Vagina (tissue), 2 donors: ENCODE measurements around the gene PDZD7. TPM values are rescaled to one million over a fixed set of nuclear protein-coding genes. Genes with fewer than 3 reads are reported as not detected.

Source experiments
- DNase-seq, 2 donors: peaks; one replicate each; pipeline ENCODE4 v3.0.0-alpha.2; 2017; ENCODE audit errors: extremely low spot score in 2 of 2
- H3K27ac ChIP-seq: fragments of 200-600 bp; sonication (generic); one replicate; pipeline ENCODE4 v1.5.1; 2019
- H3K27me3 ChIP-seq: fragments of 200-600 bp; sonication (generic); one replicate; pipeline ENCODE4 v1.5.1; 2019
- H3K36me3 ChIP-seq, 2 donors: fragments of 200-600 bp; sonication (generic); one replicate each; pipeline ENCODE4 v1.5.1; 2017 to 2019
- H3K4me1 ChIP-seq: fragments of 200-600 bp; sonication (generic); one replicate; pipeline ENCODE4 v1.5.1; 2019
- H3K4me3 ChIP-seq, 2 donors: fragments of 200-600 bp; sonication (generic); 1 replicate in 1 of 2; 2 replicates in 1 of 2; pipeline ENCODE4 v1.5.1; 2016 to 2019
- H3K9me3 ChIP-seq: fragments of 200-600 bp; sonication (generic); one replicate; pipeline ENCODE4 v1.5.1; 2019
- POLR2A ChIP-seq, 2 donors: fragments of 450-650 bp; IDR thresholded peaks; one replicate each; pipeline ENCODE4 v1.6.1; 2017; ENCODE audit warnings: antibody characterized with exemption in 2 of 2, mild to moderate bottlenecking in 2 of 2, moderate library complexity in 2 of 2
- POLR2AphosphoS5 ChIP-seq, 2 donors: sonication (generic); formaldehyde crosslinking; IDR thresholded peaks; one replicate each; pipeline ENCODE4 v1.9.0; 2017; ENCODE audit warnings: antibody characterized with exemption in 2 of 2, mild to moderate bottlenecking in 2 of 2, low read depth in 1 of 2; ENCODE audit not compliant: insufficient read depth in 1 of 2
- intact Hi-C: fragments of 100-400 bp; cut with DNase I; formaldehyde crosslinking; loops from one replicate; pipeline ENCODE4 v1.15.1; 2023
- total RNA-seq: library from RNA; depleted of rRNA; stranded (reverse); fragments of >200 nt; gene quantifications from one replicate; pipeline ENCODE4 v1.2.3, GENCODE V29; 2016
- TF ChIP-seq, protein P1 (sequence below), 3 experiments: fragments of 450-650 bp in 2 of 3; fragments of 200-600 bp in 1 of 3; sonication (generic) in 1 of 3; IDR thresholded peaks; one replicate each; pipeline ENCODE4 v1.5.1; 2017 to 2019; ENCODE audit warnings: antibody characterized with exemption in 3 of 3, mild to moderate bottlenecking in 2 of 3, moderate library complexity in 2 of 3

Gene PDZD7
- total RNA-seq, 1 donor from 2014 or later = 1.5 TPM

DNA sequence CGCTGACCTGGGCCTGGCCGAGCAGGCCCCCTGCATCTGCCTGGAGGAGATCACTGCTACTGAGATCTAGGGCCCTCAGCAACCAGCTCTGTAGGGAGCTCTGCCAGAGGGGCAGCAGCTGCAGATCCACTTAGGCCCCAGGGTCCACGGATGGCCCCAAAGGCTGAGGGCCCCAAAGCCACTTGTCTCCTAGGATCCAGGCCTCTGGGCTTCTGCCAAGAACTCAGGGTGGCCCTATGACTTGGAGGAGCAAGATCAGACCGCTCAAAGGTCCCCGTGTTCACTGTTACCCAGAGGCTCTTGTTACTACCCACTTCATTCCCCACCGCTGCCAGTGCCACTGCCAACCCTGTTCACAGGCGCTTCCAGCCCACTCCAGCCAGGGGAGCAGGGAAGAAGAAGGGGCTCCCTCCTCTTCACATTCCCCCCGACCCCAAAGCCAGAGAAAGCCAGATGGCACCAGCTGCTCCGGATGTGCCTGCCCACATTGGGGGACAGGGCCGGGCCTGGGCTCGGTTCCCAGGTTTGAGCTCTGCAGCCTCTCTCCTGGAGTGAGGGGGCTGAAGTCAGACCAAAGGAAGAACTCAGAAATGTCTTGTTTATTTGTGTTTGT, 23.7 kb downstream of the PDZD7 start:
- H3K4me3 ChIP-seq = no peak overlapping the region
- no peaks in the 10 kb centered on the region for H3K27me3 ChIP-seq
- peaks cover 2 to 36% of the 10 kb centered on the region in 2 donors for H3K36me3 ChIP-seq
- TF ChIP-seq POLR2AphosphoS5 (IDR thresholded peaks at IDR 0.05; ENCODE audit: insufficient read depth in 1 of 2, low read depth in 1 of 2) = peak in 1 of 2 donors; percentile 28
- TF ChIP-seq, protein P1, sequence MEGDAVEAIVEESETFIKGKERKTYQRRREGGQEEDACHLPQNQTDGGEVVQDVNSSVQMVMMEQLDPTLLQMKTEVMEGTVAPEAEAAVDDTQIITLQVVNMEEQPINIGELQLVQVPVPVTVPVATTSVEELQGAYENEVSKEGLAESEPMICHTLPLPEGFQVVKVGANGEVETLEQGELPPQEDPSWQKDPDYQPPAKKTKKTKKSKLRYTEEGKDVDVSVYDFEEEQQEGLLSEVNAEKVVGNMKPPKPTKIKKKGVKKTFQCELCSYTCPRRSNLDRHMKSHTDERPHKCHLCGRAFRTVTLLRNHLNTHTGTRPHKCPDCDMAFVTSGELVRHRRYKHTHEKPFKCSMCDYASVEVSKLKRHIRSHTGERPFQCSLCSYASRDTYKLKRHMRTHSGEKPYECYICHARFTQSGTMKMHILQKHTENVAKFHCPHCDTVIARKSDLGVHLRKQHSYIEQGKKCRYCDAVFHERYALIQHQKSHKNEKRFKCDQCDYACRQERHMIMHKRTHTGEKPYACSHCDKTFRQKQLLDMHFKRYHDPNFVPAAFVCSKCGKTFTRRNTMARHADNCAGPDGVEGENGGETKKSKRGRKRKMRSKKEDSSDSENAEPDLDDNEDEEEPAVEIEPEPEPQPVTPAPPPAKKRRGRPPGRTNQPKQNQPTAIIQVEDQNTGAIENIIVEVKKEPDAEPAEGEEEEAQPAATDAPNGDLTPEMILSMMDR (IDR thresholded peaks at IDR 0.05) = no peak
- H3K9me3 ChIP-seq = no peaks in the 10 kb centered on the region
- DNase-seq = no peak
- H3K4me1 ChIP-seq = peaks cover 20% of the 10 kb centered on the region
- H3K27ac ChIP-seq = no peak overlapping the region
- intact Hi-C loops = no loop called here

DNA sequence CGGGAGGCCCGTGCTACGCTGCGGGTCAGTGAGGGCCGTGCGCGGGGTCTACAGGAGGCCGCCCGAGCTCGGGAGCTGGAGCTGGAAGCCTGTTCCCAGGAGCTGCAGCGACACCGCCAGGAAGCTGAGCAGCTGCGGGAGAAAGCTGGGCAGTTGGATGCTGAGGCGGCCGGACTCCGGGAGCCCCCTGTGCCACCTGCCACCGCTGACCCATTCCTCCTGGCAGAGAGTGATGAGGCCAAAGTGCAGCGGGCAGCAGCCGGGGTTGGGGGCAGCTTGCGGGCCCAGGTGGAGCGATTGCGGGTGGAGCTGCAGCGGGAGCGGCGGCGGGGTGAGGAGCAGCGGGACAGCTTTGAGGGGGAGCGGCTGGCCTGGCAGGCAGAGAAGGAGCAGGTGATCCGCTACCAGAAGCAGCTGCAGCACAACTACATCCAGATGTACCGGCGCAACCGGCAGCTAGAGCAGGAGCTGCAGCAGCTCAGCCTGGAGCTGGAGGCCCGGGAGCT, 24.3 kb downstream of the PDZD7 start:
- intact Hi-C loops = no loop called here
- no peak overlapping the region for H3K27ac ChIP-seq
- TF ChIP-seq POLR2A (IDR thresholded peaks at IDR 0.05) = no peak
- no peak for TF ChIP-seq POLR2AphosphoS5 (IDR thresholded peaks at IDR 0.05; ENCODE audit: insufficient read depth in 1 of 2, low read depth in 1 of 2)
- H3K4me3 ChIP-seq = no peak overlapping the region
- peaks cover 26% of the 10 kb centered on the region for H3K4me1 ChIP-seq
- no peaks in the 10 kb centered on the region for H3K9me3 ChIP-seq
- no peak for DNase-seq
- H3K27me3 ChIP-seq = no peaks in the 10 kb centered on the region
- H3K36me3 ChIP-seq = peaks cover 2 to 36% of the 10 kb centered on the region in 2 donors

DNA sequence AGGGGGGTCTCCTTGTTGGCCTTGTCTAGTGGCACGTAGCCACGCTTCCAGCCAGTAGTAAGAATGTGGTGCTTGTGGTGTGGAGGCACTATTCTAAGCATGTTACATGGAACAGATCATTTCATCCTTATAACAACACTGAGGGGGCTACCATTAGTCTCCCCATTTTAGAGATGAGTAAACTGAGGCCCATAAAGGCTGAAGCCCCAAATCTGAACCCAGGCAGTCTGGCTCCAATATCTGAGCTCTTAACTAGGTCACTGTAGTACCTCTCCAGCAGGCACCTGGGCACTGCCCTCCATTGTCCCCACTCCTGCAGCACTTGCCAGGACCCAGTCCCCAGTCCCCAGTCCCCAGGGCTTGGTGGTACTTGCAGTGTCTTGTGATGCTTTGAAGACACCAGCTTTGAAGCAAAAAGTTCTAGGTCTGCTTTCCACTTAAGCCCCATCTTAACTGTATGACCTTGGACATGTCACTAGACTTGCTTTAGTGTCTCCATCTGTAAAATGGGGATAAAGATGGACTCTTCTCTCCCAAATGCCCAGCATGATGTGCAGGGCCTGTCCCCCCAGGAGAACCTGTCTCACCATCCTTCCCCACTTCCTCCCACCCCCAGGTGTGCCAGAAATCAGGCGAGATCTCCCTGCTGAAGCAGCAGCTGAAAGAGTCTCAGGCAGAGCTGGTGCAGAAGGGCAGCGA, 24.9 kb downstream of the PDZD7 start:
- intact Hi-C loops = no loop called here
- H3K27ac ChIP-seq = no peak overlapping the region

DNA sequence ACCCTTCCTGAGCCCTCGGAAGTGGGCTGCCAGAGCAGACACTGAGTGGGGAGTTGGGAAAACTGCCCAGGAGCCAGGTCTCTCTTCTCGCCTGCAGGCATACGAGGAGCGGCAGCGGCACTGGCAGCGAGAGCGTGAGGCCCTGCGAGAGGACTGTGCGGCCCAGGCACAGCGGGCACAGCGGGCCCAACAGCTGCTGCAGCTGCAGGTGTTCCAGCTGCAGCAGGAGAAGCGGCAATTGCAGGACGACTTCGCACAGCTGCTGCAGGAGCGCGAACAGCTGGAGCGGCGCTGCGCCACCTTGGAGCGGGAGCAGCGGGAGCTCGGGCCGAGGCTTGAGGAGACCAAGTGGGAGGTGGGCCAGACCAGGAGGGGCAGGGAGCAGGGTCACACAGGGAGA, 25.6 kb downstream of the PDZD7 start:
- no peak for DNase-seq
- intact Hi-C loops = no loop called here
- H3K4me1 ChIP-seq = peaks cover 39% of the 10 kb centered on the region
- H3K27me3 ChIP-seq = no peaks in the 10 kb centered on the region
- H3K36me3 ChIP-seq = peaks cover 2 to 36% of the 10 kb centered on the region in 2 donors
- H3K27ac ChIP-seq = no peak overlapping the region
- H3K9me3 ChIP-seq = no peaks in the 10 kb centered on the region
- no peak overlapping the region for H3K4me3 ChIP-seq
- TF ChIP-seq POLR2AphosphoS5 (IDR thresholded peaks at IDR 0.05; ENCODE audit: insufficient read depth in 1 of 2, low read depth in 1 of 2) (no peak), POLR2A (IDR thresholded peaks at IDR 0.05) (no peak)
- TF ChIP-seq, protein P1 (IDR thresholded peaks at IDR 0.05) = no peak

More for the DNA sequence above, 24.9 kb downstream of the PDZD7 start:
- no peak for DNase-seq
- Histone ChIP-seq H3K27me3 (no peaks in the 10 kb centered on the region), H3K4me3 (no peak overlapping the region), H3K9me3 (no peaks in the 10 kb centered on the region), H3K36me3 (peaks cover 2 to 36% of the 10 kb centered on the region in 2 donors), H3K4me1 (peaks cover 32% of the 10 kb centered on the region)
- no peak for TF ChIP-seq POLR2A (IDR thresholded peaks at IDR 0.05)
- TF ChIP-seq, protein P1 (IDR thresholded peaks at IDR 0.05) = no peak
- no peak for TF ChIP-seq POLR2AphosphoS5 (IDR thresholded peaks at IDR 0.05; ENCODE audit: insufficient read depth in 1 of 2, low read depth in 1 of 2)

DNA sequence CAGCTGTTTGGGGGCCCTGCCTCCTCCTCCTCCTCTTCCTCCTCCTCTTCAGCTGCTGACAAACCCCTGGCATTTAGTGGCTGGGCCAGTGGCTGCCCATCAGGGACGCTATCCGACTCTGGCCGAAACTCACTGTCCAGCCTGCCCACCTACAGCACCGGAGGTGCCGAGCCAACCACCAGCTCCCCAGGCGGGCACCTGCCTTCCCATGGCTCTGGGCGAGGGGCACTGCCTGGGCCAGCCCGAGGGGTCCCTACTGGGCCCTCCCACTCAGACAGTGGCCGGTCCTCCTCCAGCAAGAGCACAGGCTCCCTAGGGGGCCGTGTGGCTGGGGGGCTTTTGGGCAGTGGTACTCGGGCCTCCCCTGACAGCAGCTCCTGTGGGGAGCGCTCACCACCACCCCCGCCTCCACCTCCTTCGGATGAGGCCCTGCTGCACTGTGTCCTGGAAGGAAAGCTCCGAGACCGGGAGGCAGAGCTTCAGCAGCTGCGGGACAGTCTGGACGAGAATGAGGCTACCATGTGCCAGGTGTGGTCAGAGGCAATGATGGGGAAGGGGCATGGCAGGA, 27.2 kb downstream of the PDZD7 start:
- no peak overlapping the region for H3K4me3 ChIP-seq
- no peak for DNase-seq
- H3K4me1 ChIP-seq = peaks cover 44% of the 10 kb centered on the region
- no peaks in the 10 kb centered on the region for H3K27me3 ChIP-seq
- TF ChIP-seq POLR2A (IDR thresholded peaks at IDR 0.05) = no peak
- H3K36me3 ChIP-seq = peaks cover 2 to 36% of the 10 kb centered on the region in 2 donors
- intact Hi-C loops = no loop called here
- no peak overlapping the region for H3K27ac ChIP-seq
- H3K9me3 ChIP-seq = no peaks in the 10 kb centered on the region
